HepG2 (cell line): ENCODE data around the gene SYT8. TPM values are rescaled to one million over a fixed set of nuclear protein-coding genes. Genes with fewer than 3 reads are reported as not detected.

Experiments used
- ELF3 ChIP-seq: IDR thresholded peaks from 2 replicates; pipeline ENCODE4 v1.6.1; 2016; ENCODE audit warnings: missing genetic modification reagents, missing compliant biosample characterization
- FOSL2 ChIP-seq: sonication (generic); formaldehyde crosslinking; IDR thresholded peaks from 2 replicates; pipeline ENCODE4 v1.4.0; 2020; ENCODE audit warnings: missing genetic modification reagents
- FOXO1 ChIP-seq: sonication (generic); formaldehyde crosslinking; IDR thresholded peaks from 2 replicates; pipeline ENCODE4 v1.4.0; 2020; ENCODE audit warnings: missing genetic modification reagents
- HDAC2 ChIP-seq: sonication (generic); formaldehyde crosslinking; IDR thresholded peaks from 2 replicates; pipeline ENCODE4 v1.4.0; 2020; ENCODE audit warnings: missing genetic modification reagents
- JUNB ChIP-seq: sonication (generic); formaldehyde crosslinking; IDR thresholded peaks from 2 replicates; pipeline ENCODE4 v1.8.0; 2022; ENCODE audit warnings: missing genetic modification reagents, mild to moderate bottlenecking, borderline replicate concordance
- MED1 ChIP-seq: sonication (generic); formaldehyde crosslinking; IDR thresholded peaks from 2 replicates; pipeline ENCODE4 v1.4.0; 2020; ENCODE audit warnings: missing genetic modification reagents
- NBN ChIP-seq: fragments of 450-650 bp; conservative IDR thresholded peaks from 2 replicates; pipeline ENCODE4 v1.6.1; 2017
- PAF1 ChIP-seq: IDR thresholded peaks from 2 replicates; pipeline ENCODE4 v1.6.1; 2016; ENCODE audit warnings: missing genetic modification reagents, missing compliant biosample characterization
- ZBTB8A ChIP-seq: sonication (generic); formaldehyde crosslinking; IDR thresholded peaks from 2 replicates; pipeline ENCODE4 v1.4.0; 2020; ENCODE audit warnings: mild to moderate bottlenecking, low read depth, missing genetic modification reagents, borderline replicate concordance
- ZFX ChIP-seq: sonication (generic); formaldehyde crosslinking; IDR thresholded peaks from 2 replicates; pipeline ENCODE4 v1.4.0; 2020; ENCODE audit warnings: mild to moderate bottlenecking, low read depth, missing genetic modification reagents, moderate library complexity
- ZNF205 ChIP-seq: IDR thresholded peaks from 2 replicates; pipeline ENCODE4 v1.6.1; 2018; ENCODE audit warnings: missing biosample characterization, missing genetic modification reagents
- ZNF292 ChIP-seq: sonication (generic); formaldehyde crosslinking; IDR thresholded peaks from 2 replicates; pipeline ENCODE4 v1.8.1; 2022; ENCODE audit warnings: mild to moderate bottlenecking, low read depth, missing genetic modification reagents, borderline replicate concordance
- ZNF558 ChIP-seq: sonication (generic); formaldehyde crosslinking; IDR thresholded peaks from 2 replicates; pipeline ENCODE4 v1.9.0; 2022; ENCODE audit warnings: mild to moderate bottlenecking, missing genetic modification reagents, borderline replicate concordance
- ZNF646 ChIP-seq: sonication (generic); formaldehyde crosslinking; IDR thresholded peaks from 2 replicates; pipeline ENCODE4 v1.9.0; 2021; ENCODE audit warnings: mild to moderate bottlenecking, missing genetic modification reagents
- ZNF660 ChIP-seq: sonication (generic); formaldehyde crosslinking; IDR thresholded peaks from 2 replicates; pipeline ENCODE4 v1.5.1; 2020; ENCODE audit warnings: mild to moderate bottlenecking, low read depth, missing genetic modification reagents, borderline replicate concordance
- ZNF776 ChIP-seq: sonication (generic); formaldehyde crosslinking; IDR thresholded peaks from 2 replicates; pipeline ENCODE4 v1.4.0; 2020; ENCODE audit warnings: mild to moderate bottlenecking, missing genetic modification reagents
- polyA plus RNA-seq, 8 experiments: library from polyadenylated mRNA; depleted of rRNA in 3 of 8; stranded (reverse) in 7 of 8; unstranded in 1 of 8; fragments of >200 nt; fragmentation: Illumina TruSeq in 4 of 8; extraction: Trizol in 4 of 8; gene quantifications; 2 replicates each; pipeline versions ENCODE4 v1.2.1 to v1.2.3, GENCODE V29; 2011 to 2016; ENCODE audit warnings: low read depth in 4 of 8, missing spikeins in 1 of 8, mixed read lengths in 1 of 8; ENCODE audit not compliant: insufficient read depth in 1 of 8
- total RNA-seq, 5 experiments: library from RNA; depleted of rRNA; stranded (reverse); fragments of >200 nt; fragmentation: Illumina TruSeq; extraction: Trizol; gene quantifications; 2 replicates each; pipeline ENCODE4 v1.2.3, GENCODE V29; 2016; ENCODE audit warnings: low read depth in 1 of 5
- TF ChIP-seq, protein P1 (sequence below): sonication (generic); formaldehyde crosslinking; conservative IDR thresholded peaks from 2 replicates; pipeline ENCODE4 v1.8.0; 2022; ENCODE audit warnings: mild to moderate bottlenecking, moderate library complexity, missing genetic modification reagents
- TF ChIP-seq, protein P2 (sequence below): sonication (generic); formaldehyde crosslinking; IDR thresholded peaks from 2 replicates; pipeline ENCODE4 v1.4.0; 2020; ENCODE audit warnings: mild to moderate bottlenecking, missing genetic modification reagents

Gene SYT8
- total and polyA plus RNA-seq, 2 of the 13 experiments (the other 11 are each of a cell fraction or from before 2014, with no cell fraction given), result 0.60 to 2.3 TPM

- TF ChIP-seq ZNF646 (CRISPR knock-in tag) (no peak), ZNF660 (no peak), ZNF558 (CRISPR knock-in tag) (peak; percentile 64; the same call in 1 of the 2 replicates), MED1 (CRISPR knock-in tag) (peak; percentile 63; the same call in 1 of the 2 replicates), ZNF776 (0 out of 2 replicates have a peak, but pooled peaks have one; percentile 38), NBN (no peak), ELF3 (peak; percentile 68), PAF1 (CRISPR knock-in tag) (no peak), JUNB (CRISPR knock-in tag) (peak; percentile 91), HDAC2 (CRISPR knock-in tag) (peak; percentile 63; the same call in 1 of the 2 replicates), ZBTB8A (CRISPR knock-in tag) (no peak), ZNF205 (CRISPR knock-in tag) (0 out of 2 replicates have a peak, but pooled peaks have one; percentile 52), ZFX (CRISPR knock-in tag) (peak; percentile 71; the same call in 1 of the 2 replicates), FOSL2 (peak; percentile 90), FOXO1 (CRISPR knock-in tag) (no peak), ZNF292 (CRISPR knock-in tag) (0 out of 2 replicates have a peak, but pooled peaks have one; percentile 32)
- TF ChIP-seq, protein P1, sequence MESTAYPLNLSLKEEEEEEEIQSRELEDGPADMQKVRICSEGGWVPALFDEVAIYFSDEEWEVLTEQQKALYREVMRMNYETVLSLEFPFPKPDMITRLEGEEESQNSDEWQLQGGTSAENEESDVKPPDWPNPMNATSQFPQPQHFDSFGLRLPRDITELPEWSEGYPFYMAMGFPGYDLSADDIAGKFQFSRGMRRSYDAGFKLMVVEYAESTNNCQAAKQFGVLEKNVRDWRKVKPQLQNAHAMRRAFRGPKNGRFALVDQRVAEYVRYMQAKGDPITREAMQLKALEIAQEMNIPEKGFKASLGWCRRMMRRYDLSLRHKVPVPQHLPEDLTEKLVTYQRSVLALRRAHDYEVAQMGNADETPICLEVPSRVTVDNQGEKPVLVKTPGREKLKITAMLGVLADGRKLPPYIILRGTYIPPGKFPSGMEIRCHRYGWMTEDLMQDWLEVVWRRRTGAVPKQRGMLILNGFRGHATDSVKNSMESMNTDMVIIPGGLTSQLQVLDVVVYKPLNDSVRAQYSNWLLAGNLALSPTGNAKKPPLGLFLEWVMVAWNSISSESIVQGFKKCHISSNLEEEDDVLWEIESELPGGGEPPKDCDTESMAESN, result 0 out of 2 replicates have a peak, but pooled peaks have one; percentile 28
- TF ChIP-seq, protein P2, sequence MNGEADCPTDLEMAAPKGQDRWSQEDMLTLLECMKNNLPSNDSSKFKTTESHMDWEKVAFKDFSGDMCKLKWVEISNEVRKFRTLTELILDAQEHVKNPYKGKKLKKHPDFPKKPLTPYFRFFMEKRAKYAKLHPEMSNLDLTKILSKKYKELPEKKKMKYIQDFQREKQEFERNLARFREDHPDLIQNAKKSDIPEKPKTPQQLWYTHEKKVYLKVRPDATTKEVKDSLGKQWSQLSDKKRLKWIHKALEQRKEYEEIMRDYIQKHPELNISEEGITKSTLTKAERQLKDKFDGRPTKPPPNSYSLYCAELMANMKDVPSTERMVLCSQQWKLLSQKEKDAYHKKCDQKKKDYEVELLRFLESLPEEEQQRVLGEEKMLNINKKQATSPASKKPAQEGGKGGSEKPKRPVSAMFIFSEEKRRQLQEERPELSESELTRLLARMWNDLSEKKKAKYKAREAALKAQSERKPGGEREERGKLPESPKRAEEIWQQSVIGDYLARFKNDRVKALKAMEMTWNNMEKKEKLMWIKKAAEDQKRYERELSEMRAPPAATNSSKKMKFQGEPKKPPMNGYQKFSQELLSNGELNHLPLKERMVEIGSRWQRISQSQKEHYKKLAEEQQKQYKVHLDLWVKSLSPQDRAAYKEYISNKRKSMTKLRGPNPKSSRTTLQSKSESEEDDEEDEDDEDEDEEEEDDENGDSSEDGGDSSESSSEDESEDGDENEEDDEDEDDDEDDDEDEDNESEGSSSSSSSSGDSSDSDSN, result peak; percentile 34
Observed at GRCh38 chr11:1834062-1834610, 654 bp upstream of the SYT8 start (continued).
